Measurements from ENCODE around the gene IRGM.
"Not testable (repeated sequence)": the region's sequence is repeated elsewhere in the genome, so short reads cannot be mapped to it uniquely, and the experiment has no call there.

The IRGM gene

DNA sequence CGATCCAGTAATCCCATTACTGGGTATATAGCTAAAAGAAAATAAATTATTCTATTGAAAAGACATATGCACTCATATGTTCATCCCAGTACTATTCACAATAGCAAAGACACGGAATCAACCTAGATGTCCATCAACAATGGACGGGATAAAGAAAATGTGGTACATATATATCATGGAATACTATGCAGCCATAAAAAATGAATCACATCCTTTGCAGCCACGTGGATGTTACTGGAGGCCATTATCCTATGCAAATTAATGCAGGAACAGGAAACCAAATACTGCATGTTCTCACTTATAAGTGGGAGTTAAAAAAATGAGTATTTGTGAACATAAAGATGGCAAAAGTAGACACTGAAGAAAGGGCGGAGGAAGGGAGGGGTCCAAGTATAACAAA, 16.6 kb upstream of the IRGM start:
- H3K4me3 ChIP-seq (ENCODE audit: low read length): no peak overlapping the region
- no peak for DNase-seq (ENCODE audit: low read depth)
- no peak for TF ChIP-seq CTCF (conservative IDR thresholded peaks at IDR 0.05; ENCODE audit: low read depth, low read length)

DNA sequence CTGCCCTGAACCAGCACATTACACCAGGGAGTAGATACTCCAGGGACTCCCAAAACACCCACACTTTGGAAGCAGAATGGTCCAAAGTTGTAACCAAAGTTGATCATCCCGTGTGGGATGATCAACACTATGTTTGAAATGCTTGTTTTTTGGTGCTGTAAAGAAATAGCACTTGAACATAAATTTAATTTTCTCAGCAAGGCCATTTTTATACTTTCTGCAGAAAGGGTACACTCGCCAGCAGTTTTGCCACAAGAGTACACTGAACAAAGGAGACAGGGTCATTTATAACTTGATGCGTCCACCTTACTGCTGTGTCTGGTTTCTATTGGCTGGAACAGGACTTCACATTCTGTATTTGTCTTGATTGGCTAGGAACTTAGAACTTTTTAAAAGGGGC, 14.5 kb upstream of the IRGM start:
- H3K4me3 ChIP-seq (ENCODE audit: low read length); DNase-seq (ENCODE audit: low read depth): not testable (repeated sequence)

GRCh38 chr5:150836064-150836463, 10.3 kb upstream of the IRGM start:
- DNase-seq (ENCODE audit: low read depth): no peak
- H3K4me3 ChIP-seq (ENCODE audit: low read length): no peak overlapping the region
- TF ChIP-seq CTCF (conservative IDR thresholded peaks at IDR 0.05; ENCODE audit: low read depth, low read length): no peak

DNA sequence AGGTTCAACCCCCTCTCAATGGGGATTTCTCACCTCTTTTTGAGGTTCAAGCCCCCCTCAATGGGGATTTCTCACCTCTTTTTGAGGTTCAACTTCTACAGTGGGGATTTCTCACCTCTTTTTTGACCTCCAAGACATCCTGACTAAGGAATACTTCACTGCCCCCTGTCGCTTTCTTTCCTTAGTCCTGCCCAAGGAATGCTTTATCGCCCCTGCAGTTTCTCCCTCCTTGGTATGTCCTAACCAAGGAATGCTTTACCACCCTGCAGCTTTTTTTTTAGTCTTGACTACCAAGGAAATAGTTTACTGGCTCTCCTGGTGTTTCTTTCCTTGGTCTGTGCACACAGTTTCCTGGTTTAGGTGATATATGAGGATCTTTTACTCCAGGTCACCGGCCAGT, 9.6 kb upstream of the IRGM start:
- TF ChIP-seq CTCF (conservative IDR thresholded peaks at IDR 0.05; ENCODE audit: low read depth, low read length): no peak
- H3K4me3 ChIP-seq (ENCODE audit: low read length): no peak overlapping the region
- DNase-seq (ENCODE audit: low read depth): no peak

- H3K4me3 ChIP-seq (ENCODE audit: low read length); DNase-seq (ENCODE audit: low read depth): not testable (repeated sequence)
These were observed 999 bp upstream of the IRGM start for GRCh38 chr5:150845185-150845859.

DNA sequence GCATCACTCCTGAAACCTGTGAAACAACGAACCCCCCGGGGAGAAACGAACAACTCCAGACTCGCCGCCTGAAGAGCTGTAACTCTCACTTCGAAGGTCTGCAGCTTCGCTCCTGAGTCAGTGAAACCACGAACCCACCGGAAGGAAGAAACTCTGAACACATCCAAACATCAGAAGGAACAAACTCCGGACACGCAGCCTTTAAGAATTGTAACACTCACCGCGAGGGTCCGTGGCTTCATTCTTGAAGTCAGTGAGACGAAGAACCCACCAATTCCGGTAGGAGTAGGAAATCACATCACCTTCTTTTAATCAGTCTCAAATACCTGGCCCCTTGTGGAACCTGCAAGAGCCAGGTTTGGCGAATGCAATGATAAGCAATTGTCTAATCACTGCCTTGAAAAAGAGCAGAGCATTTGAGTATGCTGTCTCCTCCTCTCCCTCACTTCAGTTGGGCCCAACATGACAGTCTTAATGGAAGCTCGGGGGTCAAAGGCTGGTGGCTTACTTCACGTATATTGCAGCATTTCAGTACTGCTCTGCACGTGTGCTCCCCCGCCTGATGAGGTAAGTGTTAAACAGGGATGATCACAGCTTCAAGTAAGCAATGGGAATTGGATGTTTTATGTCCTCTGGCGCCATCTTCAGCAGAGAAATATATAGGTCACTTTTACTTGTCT, 473 bp downstream of the IRGM start:
- H3K4me3 ChIP-seq (ENCODE audit: low read length): no peak overlapping the region
- DNase-seq (ENCODE audit: low read depth): peak; percentile 45
- TF ChIP-seq CTCF (conservative IDR thresholded peaks at IDR 0.05; ENCODE audit: low read depth, low read length): peak; percentile 63

DNA sequence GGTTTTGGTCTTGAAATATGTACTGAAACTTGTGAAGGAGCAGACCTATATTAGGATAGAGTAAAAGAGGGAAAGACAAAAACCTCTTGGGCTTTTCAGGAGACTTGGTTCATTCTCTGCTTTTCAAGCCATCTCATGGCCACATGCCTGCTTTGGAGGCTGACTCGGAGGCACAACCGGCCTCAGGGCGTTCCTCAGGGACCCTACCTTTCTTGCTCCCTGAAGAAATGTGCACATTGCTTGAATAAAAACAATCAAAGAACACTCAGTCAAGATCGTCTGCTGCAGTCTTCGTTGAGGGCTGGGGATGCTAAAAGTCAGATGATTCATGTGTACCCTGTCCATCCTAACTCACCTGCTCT, 994 bp downstream of the IRGM start:
- no peak for DNase-seq (ENCODE audit: low read depth)
- TF ChIP-seq CTCF (conservative IDR thresholded peaks at IDR 0.05; ENCODE audit: low read depth, low read length): no peak
- H3K4me3 ChIP-seq (ENCODE audit: low read length): no peak overlapping the region

GRCh38 chr5:150848271-150848670, 1.9 kb downstream of the IRGM start:
- DNase-seq (ENCODE audit: low read depth): no peak
- TF ChIP-seq CTCF (conservative IDR thresholded peaks at IDR 0.05; ENCODE audit: low read depth, low read length): no peak
- no peak overlapping the region for H3K4me3 ChIP-seq (ENCODE audit: low read length)

Data from retinal pigment epithelial cell (primary cell).